SK-N-SH (cell line): ENCODE results near the gene CCDC6. TPM values are rescaled to one million over a fixed set of nuclear protein-coding genes. Genes with fewer than 3 reads are reported as not detected.
A peak's percentile ranks its signal among the peaks of the same experiment; 100 is the strongest.

Experiments
- CTCF ChIA-PET: fragments of 300-600, 350-600 bp; formaldehyde crosslinking; extraction: SDS; loops from one replicate; lab custom pipeline; 2021; lab: Yijun Ruan, JAX
- POLR2A ChIA-PET: fragments of 350-600 bp; sonication (Branson Sonifier 250); formaldehyde crosslinking; extraction: SDS; loops from one replicate; lab custom pipeline; 2020; ENCODE audit warnings: antibody characterized with exemption, inconsistent platforms; lab: Yijun Ruan, JAX
- DNase-seq: peaks from one replicate; pipeline ENCODE4 v3.0.0; 2012
- H2AFZ ChIP-seq: fragments of 200-600 bp; sonication (generic); 2 replicates; pipeline ENCODE4 v1.8.1; 2016; ENCODE audit warnings: antibody characterized with exemption, mild to moderate bottlenecking, low read depth
- H3F3A ChIP-seq: fragments of 200-600 bp; sonication (generic); replicated peaks from 2 replicates; pipeline ENCODE3; 2016; ENCODE audit warnings: antibody characterized with exemption, mild to moderate bottlenecking; ENCODE audit not compliant: insufficient read depth
- H3K27ac ChIP-seq, 2 experiments: fragments of 200-500 bp in 1 of 2; fragments of 200-600 bp in 1 of 2; sonication (Bioruptor generic) in 1 of 2; sonication (generic), shearing (Covaris generic) in 1 of 2; 2 replicates each; pipeline versions ENCODE4 v1.5.1 to v1.6.1; 2014 to 2016; ENCODE audit warnings: low read depth in 2 of 2, inconsistent platforms in 1 of 2, low read length in 1 of 2, mild to moderate bottlenecking in 1 of 2, mixed read lengths in 1 of 2
- H3K27me3 ChIP-seq: fragments of 200-600 bp; sonication (generic), shearing (Covaris generic); 2 replicates; pipeline ENCODE4 v1.6.1; 2016; ENCODE audit warnings: mixed run types; ENCODE audit not compliant: insufficient read depth
- H3K36me3 ChIP-seq, 2 experiments: fragments of 200-500 bp in 1 of 2; fragments of 200-600 bp in 1 of 2; sonication (Bioruptor generic) in 1 of 2; sonication (generic) in 1 of 2; replicated peaks in 1 of 2; 2 replicates each; pipeline versions ENCODE3 to v1.5.1; 2014 to 2016; ENCODE audit warnings: low read length in 1 of 2, mild to moderate bottlenecking in 1 of 2; ENCODE audit not compliant: insufficient read depth in 2 of 2, control insufficient read depth in 1 of 2
- H3K4me1 ChIP-seq, 2 experiments: fragments of 200-500 bp in 1 of 2; fragments of 200-600 bp in 1 of 2; sonication (Bioruptor generic) in 1 of 2; sonication (generic), shearing (Covaris generic) in 1 of 2; 2 replicates each; pipeline versions ENCODE4 v1.5.1 to v1.6.1; 2014 to 2016; ENCODE audit warnings: low read depth in 1 of 2, low read length in 1 of 2, mixed run types in 1 of 2; ENCODE audit not compliant: insufficient read depth in 2 of 2, control insufficient read depth in 1 of 2
- H3K4me2 ChIP-seq: fragments of 200-600 bp; sonication (generic), shearing (Covaris generic); 2 replicates; pipeline ENCODE4 v1.6.1; 2017; ENCODE audit warnings: mixed run types
- H3K4me3 ChIP-seq, 2 experiments: fragments of 200-500 bp in 1 of 2; fragments of 200-600 bp in 1 of 2; sonication (Bioruptor generic) in 1 of 2; sonication (generic), shearing (Covaris generic) in 1 of 2; 2 replicates each; pipeline versions ENCODE4 v1.5.1 to v1.8.1; 2014 to 2016; ENCODE audit warnings: low read depth in 2 of 2, inconsistent platforms in 1 of 2, low read length in 1 of 2, mild to moderate bottlenecking in 1 of 2, mixed read lengths in 1 of 2, moderate library complexity in 1 of 2
- H3K79me2 ChIP-seq: fragments of 200-600 bp; sonication (generic); 2 replicates; pipeline ENCODE4 v1.8.1; 2017; ENCODE audit warnings: mild to moderate bottlenecking; ENCODE audit not compliant: insufficient read depth
- H3K9ac ChIP-seq: fragments of 200-600 bp; sonication (generic); 2 replicates; pipeline ENCODE4 v1.6.1; 2017; ENCODE audit warnings: mixed run types
- H3K9me2 ChIP-seq: fragments of 200-600 bp; sonication (generic); 2 replicates; pipeline ENCODE4 v1.6.1; 2017; ENCODE audit warnings: mixed run types
- H3K9me3 ChIP-seq: fragments of 200-600 bp; sonication (generic); 2 replicates; pipeline ENCODE4 v1.6.1; 2017; ENCODE audit warnings: mixed run types, mild to moderate bottlenecking, moderate library complexity
- H4K20me1 ChIP-seq: fragments of 200-600 bp; sonication (generic); 2 replicates; pipeline ENCODE4 v1.6.1; 2017; ENCODE audit warnings: mild to moderate bottlenecking, mixed run types; ENCODE audit not compliant: insufficient read depth
- NRF1 ChIP-seq: IDR thresholded peaks from 2 replicates; pipeline ENCODE4 v1.6.1; 2012; ENCODE audit warnings: low read depth, mild to moderate bottlenecking, low read length
- POLR2AphosphoS5 ChIP-seq: IDR thresholded peaks from 2 replicates; pipeline ENCODE4 v1.6.1; 2012; ENCODE audit warnings: low read depth, low read length
- RXRA ChIP-seq: IDR thresholded peaks from 2 replicates; pipeline ENCODE4 v1.4.0; 2012; ENCODE audit warnings: low read depth, mild to moderate bottlenecking, borderline replicate concordance
- SMC3 ChIP-seq: IDR thresholded peaks from 2 replicates; pipeline ENCODE4 v1.6.1; 2012; ENCODE audit warnings: low read depth, low read length, improper control_type of control experiment
- TAF1 ChIP-seq: IDR thresholded peaks from 2 replicates; pipeline ENCODE4 v1.6.1; 2012; ENCODE audit warnings: low read depth, mild to moderate bottlenecking, low read length, moderate library complexity, borderline replicate concordance
- TEAD4 ChIP-seq: IDR thresholded peaks from 2 replicates; pipeline ENCODE4 v1.4.0; 2012; ENCODE audit warnings: mild to moderate bottlenecking, borderline replicate concordance; ENCODE audit not compliant: insufficient read depth
- YY1 ChIP-seq: IDR thresholded peaks from 2 replicates; pipeline ENCODE4 v1.4.0; 2012; ENCODE audit warnings: low read depth, mild to moderate bottlenecking
- WGBS: methylation state at CpG from one replicate; pipeline ENCODE4 v1.1.6; 2017; ENCODE audit warnings: low lambda C conversion rate; 5-methylcytosine and 5-hydroxymethylcytosine counted together
- polyA plus RNA-seq, 3 experiments: library from polyadenylated mRNA; depleted of rRNA; stranded (reverse); fragments of >200 nt; gene quantifications; 2 replicates each; pipeline ENCODE4 v1.2.3, GENCODE V29; 2012
- TF ChIP-seq, protein P1 (sequence below): IDR thresholded peaks from 2 replicates; pipeline ENCODE4 v1.4.0; 2012; ENCODE audit warnings: low read depth, borderline replicate concordance
- TF ChIP-seq, protein P2 (sequence below): fragments of 200-600 bp; sonication (generic); IDR thresholded peaks from 2 replicates; pipeline ENCODE4 v1.6.1; 2017; ENCODE audit warnings: antibody characterized with exemption, mild to moderate bottlenecking, moderate library complexity
- TF ChIP-seq, protein P3 (sequence below): IDR thresholded peaks from 2 replicates; pipeline ENCODE4; 2012
- TF ChIP-seq, protein P4 (sequence below): fragments of 150-350 bp; IDR thresholded peaks from 2 replicates; pipeline ENCODE4 v1.6.1; 2017; ENCODE audit warnings: antibody characterized with exemption, low read length, low read depth, borderline replicate concordance
- TF ChIP-seq, protein P5 (sequence below): IDR thresholded peaks from 2 replicates; pipeline ENCODE4 v1.4.0; 2012; ENCODE audit warnings: low read depth, borderline replicate concordance
- TF ChIP-seq, protein P6 (sequence below): fragments of 150-350 bp; IDR thresholded peaks from 2 replicates; pipeline ENCODE4 v1.6.1; 2016; ENCODE audit warnings: mild to moderate bottlenecking, low read depth, low read length

CCDC6 gene
- polyA plus RNA-seq, 1 of the 3 experiments (the other 2 are of a cell fraction): 10.8 TPM

DNA sequence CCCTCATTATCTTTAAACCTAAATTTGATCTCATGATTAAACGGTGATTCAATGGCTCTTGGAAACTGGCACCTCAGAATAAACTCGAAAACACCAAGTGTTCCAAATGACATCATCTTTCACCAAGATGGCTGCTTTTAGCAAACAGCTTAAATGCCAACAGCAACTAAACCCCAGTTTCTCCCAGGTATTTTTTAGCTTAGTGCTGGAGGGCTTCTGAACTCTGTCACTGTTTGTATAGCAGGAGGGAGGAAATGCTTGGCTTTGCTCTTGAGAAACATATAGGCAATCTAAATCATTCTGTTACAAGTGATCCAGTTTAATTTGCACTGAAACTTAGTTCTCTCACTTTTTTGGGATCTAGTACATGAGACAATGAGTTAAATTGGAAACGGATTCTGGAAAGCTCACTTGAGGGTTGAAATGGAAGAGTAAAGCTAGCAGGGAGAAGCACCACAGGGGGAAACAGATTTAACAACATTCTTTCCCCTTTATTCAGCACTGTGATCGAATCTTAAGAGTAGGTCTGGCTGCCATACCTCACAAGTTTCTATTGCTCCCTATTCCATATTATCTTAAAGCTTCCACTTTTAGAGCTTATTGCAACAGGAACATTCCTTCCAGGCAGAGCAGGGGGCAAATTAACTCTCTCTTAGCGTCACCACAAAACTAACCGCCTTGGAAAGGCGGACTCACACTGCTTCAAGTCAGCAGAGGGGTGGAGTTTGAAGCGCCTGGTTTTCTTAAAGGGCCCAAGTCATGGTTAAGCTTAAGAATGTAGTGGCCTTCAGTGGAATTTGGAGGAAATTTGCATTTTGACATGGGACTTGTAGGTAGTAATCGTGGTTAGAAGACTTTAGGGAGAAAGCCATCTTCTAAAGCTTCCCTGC lies 1.8 kb upstream of the CCDC6 start:
- WGBS: 33% methylated on average over 9 of the region's 9 CpGs

DNA sequence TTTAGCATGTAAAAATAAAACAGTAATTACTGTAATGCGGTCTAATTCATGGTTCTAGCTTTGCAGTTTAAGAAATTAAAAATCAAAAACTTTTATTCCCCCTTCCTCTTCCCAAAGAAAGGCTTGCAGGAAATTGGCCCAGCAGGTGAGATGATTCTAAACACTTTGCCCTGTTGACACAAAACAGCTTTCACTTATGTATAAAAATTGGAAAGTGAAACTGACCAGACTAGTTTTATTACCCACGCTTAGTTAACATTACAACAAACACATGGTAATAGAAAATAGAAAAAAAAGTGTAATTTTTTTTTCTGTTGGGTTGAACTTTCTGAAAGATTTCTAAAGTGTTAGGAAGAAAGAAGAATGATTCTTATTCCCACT lies 1.2 kb upstream of the CCDC6 start:
- Histone ChIP-seq H3K27me3 (no peaks in the 10 kb centered on the region), H3K4me3 (peak overlapping the region in 1 of 2 experiments; percentile 50; a peak in 3 of 4 replicates), H3K9me3 (no peaks in the 10 kb centered on the region), H3K79me2 (peaks cover 35% of the 10 kb centered on the region), H2AFZ (peak overlapping the region; percentile 85), H3K4me2 (peak overlapping the region; percentile 97), H3K9me2 (no peaks in the 10 kb centered on the region), H3K36me3 (peaks cover 0 to 2% of the 10 kb centered on the region in 2 experiments), H4K20me1 (peaks cover 22% of the 10 kb centered on the region), H3K4me1 (peaks cover 9 to 10% of the 10 kb centered on the region in 2 experiments; a peak in 3 of 4 replicates), H3K9ac (peak overlapping the region; percentile 84; the same call in 1 of the 2 replicates), H3F3A (peaks cover 22% of the 10 kb centered on the region), H3K27ac (peak overlapping the region; percentile 76 to 89; a peak in 2 of 4 replicates)
- ChIA-PET POLR2A (no interaction called here), CTCF (interaction anchor here (0.7 to 3.2 kb wide), 6 partner anchors 14 to 281 kb away, joined by 3 to 17 read pairs (median 4); no protein-coding TSS in a partner anchor)
- DNase-seq: no peak
- WGBS: 83% methylated on average over 2 of the region's 2 CpGs
- no peak for TF ChIP-seq TEAD4
- TF ChIP-seq, protein P1, sequence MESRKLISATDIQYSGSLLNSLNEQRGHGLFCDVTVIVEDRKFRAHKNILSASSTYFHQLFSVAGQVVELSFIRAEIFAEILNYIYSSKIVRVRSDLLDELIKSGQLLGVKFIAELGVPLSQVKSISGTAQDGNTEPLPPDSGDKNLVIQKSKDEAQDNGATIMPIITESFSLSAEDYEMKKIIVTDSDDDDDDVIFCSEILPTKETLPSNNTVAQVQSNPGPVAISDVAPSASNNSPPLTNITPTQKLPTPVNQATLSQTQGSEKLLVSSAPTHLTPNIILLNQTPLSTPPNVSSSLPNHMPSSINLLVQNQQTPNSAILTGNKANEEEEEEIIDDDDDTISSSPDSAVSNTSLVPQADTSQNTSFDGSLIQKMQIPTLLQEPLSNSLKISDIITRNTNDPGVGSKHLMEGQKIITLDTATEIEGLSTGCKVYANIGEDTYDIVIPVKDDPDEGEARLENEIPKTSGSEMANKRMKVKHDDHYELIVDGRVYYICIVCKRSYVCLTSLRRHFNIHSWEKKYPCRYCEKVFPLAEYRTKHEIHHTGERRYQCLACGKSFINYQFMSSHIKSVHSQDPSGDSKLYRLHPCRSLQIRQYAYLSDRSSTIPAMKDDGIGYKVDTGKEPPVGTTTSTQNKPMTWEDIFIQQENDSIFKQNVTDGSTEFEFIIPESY: no peak
- TF ChIP-seq NRF1: no peak
- TF ChIP-seq, protein P2, sequence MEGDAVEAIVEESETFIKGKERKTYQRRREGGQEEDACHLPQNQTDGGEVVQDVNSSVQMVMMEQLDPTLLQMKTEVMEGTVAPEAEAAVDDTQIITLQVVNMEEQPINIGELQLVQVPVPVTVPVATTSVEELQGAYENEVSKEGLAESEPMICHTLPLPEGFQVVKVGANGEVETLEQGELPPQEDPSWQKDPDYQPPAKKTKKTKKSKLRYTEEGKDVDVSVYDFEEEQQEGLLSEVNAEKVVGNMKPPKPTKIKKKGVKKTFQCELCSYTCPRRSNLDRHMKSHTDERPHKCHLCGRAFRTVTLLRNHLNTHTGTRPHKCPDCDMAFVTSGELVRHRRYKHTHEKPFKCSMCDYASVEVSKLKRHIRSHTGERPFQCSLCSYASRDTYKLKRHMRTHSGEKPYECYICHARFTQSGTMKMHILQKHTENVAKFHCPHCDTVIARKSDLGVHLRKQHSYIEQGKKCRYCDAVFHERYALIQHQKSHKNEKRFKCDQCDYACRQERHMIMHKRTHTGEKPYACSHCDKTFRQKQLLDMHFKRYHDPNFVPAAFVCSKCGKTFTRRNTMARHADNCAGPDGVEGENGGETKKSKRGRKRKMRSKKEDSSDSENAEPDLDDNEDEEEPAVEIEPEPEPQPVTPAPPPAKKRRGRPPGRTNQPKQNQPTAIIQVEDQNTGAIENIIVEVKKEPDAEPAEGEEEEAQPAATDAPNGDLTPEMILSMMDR: no peak

More for the DNA sequence above, 1.8 kb upstream of the CCDC6 start:
- H3K9me3 ChIP-seq: no peaks in the 10 kb centered on the region
- H3F3A ChIP-seq: peaks cover 22% of the 10 kb centered on the region
- H3K9ac ChIP-seq: peak overlapping the region; percentile 49; the same call in 1 of the 2 replicates
- H4K20me1 ChIP-seq: peaks cover 21% of the 10 kb centered on the region
- CTCF ChIA-PET: interaction anchor here (0.7 to 1.4 kb wide), 6 partner anchors 42 to 286 kb away, joined by 3 to 6 read pairs (median 3); no protein-coding TSS in a partner anchor
- H3K4me1 ChIP-seq: peaks cover 9 to 10% of the 10 kb centered on the region in 2 experiments; a peak in 3 of 4 replicates
- H3K9me2 ChIP-seq: no peaks in the 10 kb centered on the region
- TF ChIP-seq POLR2AphosphoS5 (peak; percentile 59), YY1 (peak; percentile 61; the same call in 1 of the 2 replicates), TAF1 (0 out of 2 replicates have a peak, but pooled peaks have one; percentile 21), SMC3 (no peak), RXRA (no peak)
- TF ChIP-seq, protein P3, sequence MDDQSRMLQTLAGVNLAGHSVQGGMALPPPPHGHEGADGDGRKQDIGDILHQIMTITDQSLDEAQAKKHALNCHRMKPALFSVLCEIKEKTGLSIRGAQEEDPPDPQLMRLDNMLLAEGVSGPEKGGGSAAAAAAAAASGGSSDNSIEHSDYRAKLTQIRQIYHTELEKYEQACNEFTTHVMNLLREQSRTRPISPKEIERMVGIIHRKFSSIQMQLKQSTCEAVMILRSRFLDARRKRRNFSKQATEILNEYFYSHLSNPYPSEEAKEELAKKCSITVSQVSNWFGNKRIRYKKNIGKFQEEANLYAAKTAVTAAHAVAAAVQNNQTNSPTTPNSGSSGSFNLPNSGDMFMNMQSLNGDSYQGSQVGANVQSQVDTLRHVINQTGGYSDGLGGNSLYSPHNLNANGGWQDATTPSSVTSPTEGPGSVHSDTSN: no peak
- TF ChIP-seq, protein P4, sequence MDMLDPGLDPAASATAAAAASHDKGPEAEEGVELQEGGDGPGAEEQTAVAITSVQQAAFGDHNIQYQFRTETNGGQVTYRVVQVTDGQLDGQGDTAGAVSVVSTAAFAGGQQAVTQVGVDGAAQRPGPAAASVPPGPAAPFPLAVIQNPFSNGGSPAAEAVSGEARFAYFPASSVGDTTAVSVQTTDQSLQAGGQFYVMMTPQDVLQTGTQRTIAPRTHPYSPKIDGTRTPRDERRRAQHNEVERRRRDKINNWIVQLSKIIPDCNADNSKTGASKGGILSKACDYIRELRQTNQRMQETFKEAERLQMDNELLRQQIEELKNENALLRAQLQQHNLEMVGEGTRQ: no peak
- TF ChIP-seq, protein P5, sequence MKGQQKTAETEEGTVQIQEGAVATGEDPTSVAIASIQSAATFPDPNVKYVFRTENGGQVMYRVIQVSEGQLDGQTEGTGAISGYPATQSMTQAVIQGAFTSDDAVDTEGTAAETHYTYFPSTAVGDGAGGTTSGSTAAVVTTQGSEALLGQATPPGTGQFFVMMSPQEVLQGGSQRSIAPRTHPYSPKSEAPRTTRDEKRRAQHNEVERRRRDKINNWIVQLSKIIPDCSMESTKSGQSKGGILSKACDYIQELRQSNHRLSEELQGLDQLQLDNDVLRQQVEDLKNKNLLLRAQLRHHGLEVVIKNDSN: no peak
- TF ChIP-seq, protein P6, sequence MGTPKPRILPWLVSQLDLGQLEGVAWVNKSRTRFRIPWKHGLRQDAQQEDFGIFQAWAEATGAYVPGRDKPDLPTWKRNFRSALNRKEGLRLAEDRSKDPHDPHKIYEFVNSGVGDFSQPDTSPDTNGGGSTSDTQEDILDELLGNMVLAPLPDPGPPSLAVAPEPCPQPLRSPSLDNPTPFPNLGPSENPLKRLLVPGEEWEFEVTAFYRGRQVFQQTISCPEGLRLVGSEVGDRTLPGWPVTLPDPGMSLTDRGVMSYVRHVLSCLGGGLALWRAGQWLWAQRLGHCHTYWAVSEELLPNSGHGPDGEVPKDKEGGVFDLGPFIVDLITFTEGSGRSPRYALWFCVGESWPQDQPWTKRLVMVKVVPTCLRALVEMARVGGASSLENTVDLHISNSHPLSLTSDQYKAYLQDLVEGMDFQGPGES: no peak
- TF ChIP-seq, all 33 proteins: peak for 3
- Histone ChIP-seq H3K27ac (peak overlapping the region; percentile 71 to 76), H3K4me3 (peak overlapping the region; percentile 41 to 50), H3K79me2 (peaks cover 29% of the 10 kb centered on the region), H2AFZ (peak overlapping the region; percentile 85), H3K27me3 (no peaks in the 10 kb centered on the region), H3K36me3 (no peaks in the 10 kb centered on the region), H3K4me2 (peak overlapping the region; percentile 97)
- no peak for DNase-seq
- POLR2A ChIA-PET: no interaction called here
